Mesodermal cell (in vitro differentiated cells): ENCODE measurements around the gene ALK.

ENCODE experiments used
- H3K27ac ChIP-seq: 2 replicates; pipeline ENCODE4 v1.7.0; 2013; ENCODE audit warnings: mild to moderate bottlenecking, low read depth, low read length, moderate library complexity; ENCODE audit not compliant: severe bottlenecking
- H3K36me3 ChIP-seq: 2 replicates; pipeline ENCODE4 v1.7.1; 2013; ENCODE audit warnings: mild to moderate bottlenecking, low read length, moderate library complexity; ENCODE audit not compliant: control insufficient read depth, insufficient read depth
- H3K4me1 ChIP-seq: one replicate; pipeline ENCODE4 v1.7.1; 2013; ENCODE audit warnings: mild to moderate bottlenecking, low read length; ENCODE audit not compliant: insufficient read depth, control insufficient read depth, poor library complexity, severe bottlenecking
- H3K4me3 ChIP-seq: 2 replicates; pipeline ENCODE4 v1.7.0; 2013; ENCODE audit warnings: low read length, control low read depth, mild to moderate bottlenecking; ENCODE audit not compliant: insufficient read depth, poor library complexity, severe bottlenecking; ENCODE audit errors: extremely low read depth
- H3K9me3 ChIP-seq: 2 replicates; pipeline ENCODE4 v1.7.1; 2013; ENCODE audit warnings: mild to moderate bottlenecking, low read length, moderate library complexity; ENCODE audit not compliant: control insufficient read depth
- WGBS, 2 experiments: methylation state at CpG; one replicate each; pipeline ENCODE4 v1.1.5; 2013; ENCODE audit warnings: missing lambda C conversion rate in 2 of 2; ENCODE audit not compliant: insufficient coverage in 2 of 2; 5-methylcytosine and 5-hydroxymethylcytosine counted together

The ALK gene

DNA sequence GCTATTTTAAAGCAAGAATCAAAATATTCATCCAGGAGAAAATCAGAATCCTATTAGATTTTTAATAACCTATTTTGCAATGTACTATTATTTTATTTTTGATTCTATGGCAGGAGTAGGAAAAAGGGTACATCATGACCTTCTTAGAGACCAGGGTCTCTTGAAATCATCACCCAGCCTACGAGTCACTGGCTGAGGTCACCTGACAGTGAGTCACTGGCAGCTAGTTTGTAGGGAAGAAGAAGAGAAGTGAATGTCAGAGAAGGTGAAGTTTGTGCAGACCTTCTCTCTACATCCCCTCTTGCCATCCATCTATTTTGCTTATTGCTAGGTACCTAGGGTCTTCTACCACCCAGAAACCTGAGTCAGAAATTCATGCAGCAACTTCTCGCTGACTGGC lies 144.2 kb downstream of the ALK start:
- no peaks in the 10 kb centered on the region for H3K4me1 ChIP-seq
- H3K27ac ChIP-seq: no peak overlapping the region
- WGBS, 2 experiments: 76 to 100% methylated on average over 1 to 2 of the region's 2 CpGs
- no peaks in the 10 kb centered on the region for H3K36me3 ChIP-seq
- H3K4me3 ChIP-seq: no peak overlapping the region
- H3K9me3 ChIP-seq: no peaks in the 10 kb centered on the region

DNA sequence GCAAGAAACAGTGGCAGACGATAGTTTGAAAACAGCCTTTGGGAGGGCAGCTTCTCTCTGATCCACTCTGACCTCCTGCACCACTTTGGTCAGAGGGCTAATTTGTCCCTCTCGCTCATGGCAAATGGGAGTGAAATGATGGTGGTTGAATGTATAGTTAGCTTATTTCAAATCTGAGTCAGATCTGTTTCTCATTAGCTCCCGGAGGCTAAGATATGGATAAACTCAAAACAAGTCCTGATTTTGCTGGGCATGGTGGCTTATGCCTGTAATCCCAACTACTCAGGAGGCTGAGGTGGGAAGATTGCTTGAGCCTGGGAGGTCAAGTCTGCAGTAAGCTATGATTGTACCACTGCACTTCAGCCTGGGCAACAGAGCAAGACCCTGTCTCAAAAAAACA lies 145.0 kb downstream of the ALK start:
- H3K9me3 ChIP-seq: no peaks in the 10 kb centered on the region
- H3K4me3 ChIP-seq: no peak overlapping the region
- no peaks in the 10 kb centered on the region for H3K4me1 ChIP-seq
- 83 to 96% methylated on average over 1 to 2 of the region's 3 CpGs for WGBS, 2 experiments
- H3K36me3 ChIP-seq: no peaks in the 10 kb centered on the region
- no peak overlapping the region for H3K27ac ChIP-seq

DNA sequence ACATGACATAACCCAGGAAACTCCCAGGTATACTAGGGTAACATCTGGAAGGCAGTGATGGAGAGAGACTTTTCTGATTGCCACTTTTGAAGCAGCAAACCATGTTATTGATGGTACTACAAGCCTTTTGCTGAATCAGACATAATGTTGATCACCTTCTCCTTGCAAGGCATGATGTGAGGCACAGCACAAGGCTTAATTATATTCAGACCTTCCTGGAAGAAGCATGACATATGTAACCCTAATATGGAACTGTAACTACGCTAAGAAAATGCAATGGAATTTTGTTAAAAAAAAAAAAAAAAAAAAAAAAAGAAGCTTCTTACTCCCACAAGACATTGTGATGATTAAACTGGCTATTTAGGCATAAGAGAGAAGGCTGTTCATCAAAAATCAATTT lies 145.4 kb downstream of the ALK start:
- Histone ChIP-seq H3K4me3 (no peak overlapping the region), H3K27ac (no peak overlapping the region), H3K9me3 (no peaks in the 10 kb centered on the region), H3K36me3 (no peaks in the 10 kb centered on the region), H3K4me1 (no peaks in the 10 kb centered on the region)
- WGBS, 2 experiments: no CpG with 5 or more reads among the region's 1 CpG

DNA sequence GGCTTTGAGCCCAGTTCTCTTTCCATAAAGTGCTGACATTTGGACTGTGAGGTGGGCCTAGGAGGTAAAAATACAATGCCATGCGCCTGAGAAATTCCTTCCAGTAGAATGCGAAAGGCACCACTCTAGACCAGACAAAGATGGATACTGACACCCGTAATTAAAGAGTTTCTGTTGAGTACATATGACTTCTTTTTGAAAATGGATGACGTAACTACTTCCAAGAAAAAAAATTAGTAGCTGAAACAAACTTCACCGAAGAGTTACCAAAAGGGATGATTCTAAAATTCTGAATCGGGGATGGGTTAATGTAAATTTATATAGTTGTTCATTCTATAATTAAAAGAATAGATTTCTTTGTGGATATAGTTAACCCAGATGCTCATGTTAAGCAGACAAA lies 146.8 kb downstream of the ALK start:
- WGBS, 2 experiments: 100% methylated on average over 1 to 2 of the region's 6 CpGs
- no peaks in the 10 kb centered on the region for H3K9me3 ChIP-seq
- H3K4me1 ChIP-seq: no peaks in the 10 kb centered on the region
- H3K4me3 ChIP-seq: no peak overlapping the region
- H3K27ac ChIP-seq: no peak overlapping the region
- H3K36me3 ChIP-seq: no peaks in the 10 kb centered on the region

DNA sequence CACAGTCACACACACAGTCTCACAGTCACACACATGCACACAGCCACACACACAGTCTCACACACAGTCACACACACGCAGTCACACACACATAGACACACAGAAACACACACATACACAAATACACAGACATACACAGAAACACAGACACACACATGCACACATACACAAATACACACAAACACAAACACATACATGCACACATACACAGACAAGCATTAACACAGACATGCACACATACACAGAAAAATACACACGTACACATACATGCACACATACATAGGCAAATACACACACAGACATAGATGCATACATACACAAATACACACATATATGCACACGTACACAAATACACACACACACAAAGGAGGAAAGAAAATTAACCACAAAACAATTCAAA lies 150.5 kb downstream of the ALK start:
- Histone ChIP-seq H3K27ac (no peak overlapping the region), H3K36me3 (no peaks in the 10 kb centered on the region), H3K9me3 (no peaks in the 10 kb centered on the region), H3K4me3 (no peak overlapping the region), H3K4me1 (no peaks in the 10 kb centered on the region)
- WGBS, 2 experiments: 77 to 83% methylated on average over 2 of the region's 3 CpGs

DNA sequence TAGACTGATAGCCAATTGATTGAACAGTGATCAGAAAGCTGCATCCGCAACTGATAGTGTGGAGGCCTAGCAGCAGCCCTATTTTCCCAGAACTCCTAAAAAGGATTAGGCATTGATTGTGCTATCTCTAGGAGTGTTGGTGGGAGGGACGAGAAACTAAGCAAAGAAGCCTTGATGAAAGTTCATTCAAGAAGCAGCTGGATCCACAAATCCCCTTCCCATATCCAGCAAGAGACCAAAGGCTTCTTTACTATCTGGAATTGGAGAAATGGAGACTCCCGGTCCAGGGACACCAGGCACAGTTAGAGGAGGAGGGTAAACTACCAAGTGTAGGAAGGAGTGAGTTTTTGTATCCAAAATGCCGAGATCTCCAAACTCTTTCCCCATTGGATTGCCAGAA lies 151.5 kb downstream of the ALK start:
- 92 to 100% methylated on average over 1 to 2 of the region's 4 CpGs for WGBS, 2 experiments

DNA sequence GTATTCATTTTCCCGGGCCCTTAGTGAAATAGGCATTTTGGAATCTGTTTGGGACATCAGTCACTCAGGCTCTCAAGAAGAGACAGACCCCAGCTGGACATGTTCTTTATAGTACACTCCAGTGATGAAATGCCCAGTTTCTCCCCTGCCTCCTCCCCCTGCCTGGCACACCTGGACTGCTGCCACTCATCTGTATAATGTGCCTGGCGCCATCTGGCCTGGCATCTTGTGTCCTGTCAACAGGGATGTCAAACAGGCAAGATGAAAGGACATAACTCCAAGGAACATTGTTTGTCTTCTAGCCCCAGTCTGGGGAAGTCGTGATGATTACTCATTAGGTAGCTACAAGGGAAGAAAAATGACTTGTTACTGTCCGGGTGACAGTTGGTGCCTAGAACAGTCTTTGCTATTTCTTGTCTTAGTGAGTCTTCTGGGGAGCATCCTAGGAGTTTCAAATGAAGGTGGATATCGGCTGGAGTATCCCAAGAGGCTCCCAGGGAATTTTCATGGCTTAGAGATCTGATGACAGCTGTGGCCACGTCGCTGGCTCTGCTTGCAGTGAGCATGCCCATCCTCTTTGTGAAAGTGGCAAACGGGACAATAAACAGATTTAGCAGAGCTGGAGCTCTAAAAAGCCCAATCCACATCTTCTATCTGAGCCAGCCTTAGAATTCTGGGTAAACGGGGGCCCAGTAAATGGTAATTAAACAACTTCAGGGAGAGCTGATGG lies 153.6 kb downstream of the ALK start:
- Histone ChIP-seq H3K4me3 (no peak overlapping the region), H3K9me3 (no peaks in the 10 kb centered on the region), H3K27ac (no peak overlapping the region), H3K36me3 (no peaks in the 10 kb centered on the region), H3K4me1 (no peaks in the 10 kb centered on the region)
- 75 to 82% methylated on average over 5 to 8 of the region's 9 CpGs for WGBS, 2 experiments

More for the DNA sequence above, 151.5 kb downstream of the ALK start:
- no peaks in the 10 kb centered on the region for H3K9me3 ChIP-seq
- no peak overlapping the region for H3K27ac ChIP-seq
- no peaks in the 10 kb centered on the region for H3K4me1 ChIP-seq
- no peaks in the 10 kb centered on the region for H3K36me3 ChIP-seq
- no peak overlapping the region for H3K4me3 ChIP-seq

DNA sequence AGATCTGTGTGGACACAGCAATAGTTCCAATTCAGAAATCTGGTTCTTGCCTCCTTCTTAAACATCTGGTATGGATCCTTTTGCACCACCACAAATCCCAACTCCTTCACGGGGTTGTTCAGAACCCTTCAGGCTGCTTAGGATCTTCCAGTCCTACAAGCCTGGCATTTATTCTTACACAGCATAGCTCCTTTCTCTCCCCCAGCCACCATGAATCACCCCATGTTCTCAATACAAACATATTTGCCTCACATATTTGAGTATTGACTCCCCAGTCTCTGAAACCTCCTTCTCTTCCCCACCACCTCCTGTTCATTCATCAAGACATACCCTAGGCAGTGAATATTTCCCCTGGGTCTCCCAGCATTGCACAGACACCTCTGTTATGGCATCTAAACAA lies 155.2 kb downstream of the ALK start:
- Histone ChIP-seq H3K36me3 (no peaks in the 10 kb centered on the region), H3K4me3 (no peak overlapping the region), H3K27ac (no peak overlapping the region), H3K4me1 (no peaks in the 10 kb centered on the region), H3K9me3 (no peaks in the 10 kb centered on the region)
- WGBS, 2 experiments: 91 to 94% methylated on average over 1 of the region's 1 CpG

DNA sequence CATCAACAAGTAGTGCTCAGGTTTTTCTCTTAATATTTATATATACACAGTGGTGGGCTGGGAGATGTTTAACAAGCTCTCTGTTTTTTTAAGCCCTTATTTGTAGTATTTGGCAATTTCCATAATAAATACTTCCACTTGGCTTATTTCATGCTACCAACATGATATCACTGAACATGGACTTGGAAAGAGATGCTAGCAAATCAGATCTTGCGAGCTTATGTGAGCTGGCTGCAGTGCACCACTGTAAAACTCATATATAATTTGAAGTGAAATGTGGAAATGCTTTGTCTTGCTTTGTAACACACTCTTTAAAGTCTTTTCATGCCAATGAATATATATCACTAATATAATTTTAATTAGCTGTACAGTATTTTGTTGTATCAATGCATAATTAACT lies 155.7 kb downstream of the ALK start:
- Histone ChIP-seq H3K27ac (no peak overlapping the region), H3K9me3 (no peaks in the 10 kb centered on the region), H3K4me3 (no peak overlapping the region), H3K36me3 (no peaks in the 10 kb centered on the region), H3K4me1 (no peaks in the 10 kb centered on the region)
- no CpG with 5 or more reads among the region's 1 CpG for WGBS, 2 experiments

DNA sequence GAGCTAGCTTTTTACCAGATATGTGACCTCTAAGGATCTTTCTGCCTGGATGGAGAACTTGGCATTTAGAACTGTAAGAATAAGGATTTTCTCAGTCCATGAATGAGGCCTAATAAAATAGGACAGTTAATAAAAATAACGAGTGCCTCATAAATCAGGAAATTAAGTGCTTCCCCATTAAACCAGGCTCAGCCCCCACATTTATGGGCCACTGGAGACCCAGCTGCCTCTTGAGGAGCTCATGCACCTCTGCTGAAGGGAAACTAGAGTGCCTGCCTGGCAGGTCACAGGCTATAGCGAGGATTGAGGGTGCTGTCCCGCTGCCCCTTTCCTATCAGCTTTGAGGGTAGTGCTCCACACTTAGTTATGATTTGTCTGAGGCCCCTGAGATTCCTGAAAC lies 158.0 kb downstream of the ALK start:
- Histone ChIP-seq H3K27ac (no peak overlapping the region), H3K36me3 (no peaks in the 10 kb centered on the region), H3K4me1 (no peaks in the 10 kb centered on the region), H3K4me3 (no peak overlapping the region), H3K9me3 (no peaks in the 10 kb centered on the region)
- 0 to 50% methylated on average over 2 of the region's 3 CpGs for WGBS, 2 experiments

DNA sequence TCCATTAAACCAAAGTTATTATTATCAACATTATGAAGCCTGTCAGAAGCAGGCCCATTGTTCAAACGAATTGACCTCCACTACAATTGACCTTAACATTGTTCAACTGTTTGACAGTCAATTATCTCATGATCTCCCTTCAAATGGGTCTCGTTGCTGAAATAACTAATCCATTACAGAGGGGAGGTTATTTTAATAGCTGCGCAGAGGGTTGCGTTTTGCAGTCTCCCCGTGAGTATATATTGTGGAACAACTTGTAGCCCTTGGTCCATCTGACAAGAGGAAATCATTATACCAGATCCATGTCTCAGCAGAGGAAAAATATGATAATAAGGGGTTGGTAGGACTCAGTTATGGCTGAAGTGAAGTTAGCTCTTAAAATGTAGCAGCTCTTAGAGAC lies 159.1 kb downstream of the ALK start:
- H3K36me3 ChIP-seq: no peaks in the 10 kb centered on the region
- WGBS, 2 experiments: 93 to 100% methylated on average over 1 to 3 of the region's 5 CpGs
- H3K4me1 ChIP-seq: no peaks in the 10 kb centered on the region
- H3K4me3 ChIP-seq: no peak overlapping the region
- H3K27ac ChIP-seq: no peak overlapping the region
- H3K9me3 ChIP-seq: no peaks in the 10 kb centered on the region
